Mucosa of descending colon (tissue), 3 donors: ENCODE measurements around the gene PTPRN2. TPM values are rescaled to one million over a fixed set of nuclear protein-coding genes. Genes with fewer than 3 reads are reported as not detected.

Experiments used
- ATAC-seq: fragments of 200-7000 bp; cut with Tn5 transposase; one replicate; pipeline ENCODE4 v1.9.1; 2020; ENCODE audit warnings: mild to moderate bottlenecking, moderate library complexity
- DNase-seq, 3 donors: peaks; one replicate each; pipeline ENCODE4 v3.0.0-alpha.2; 2020
- H3K36me3 ChIP-seq: fragments of 200-600 bp; one replicate; pipeline ENCODE4 v1.8.0; 2021; ENCODE audit warnings: low read depth, mild to moderate bottlenecking
- H3K4me1 ChIP-seq: fragments of 200-600 bp; one replicate; pipeline ENCODE4 v1.8.0; 2021; ENCODE audit warnings: low read depth, mild to moderate bottlenecking
- H3K4me3 ChIP-seq: fragments of 200-600 bp; one replicate; pipeline ENCODE4 v1.8.0; 2021; ENCODE audit warnings: mild to moderate bottlenecking
- H3K9me3 ChIP-seq: fragments of 200-600 bp; one replicate; pipeline ENCODE4 v1.8.0; 2021; ENCODE audit warnings: mild to moderate bottlenecking
- intact Hi-C, 2 donors: fragments of 100-400 bp; cut with DNase I in 1 of 2; cut with micrococcal nuclease in 1 of 2; formaldehyde crosslinking; loops; one replicate each; pipeline versions ENCODE4 v1.11.0 to v1.11.1; 2022; cut with DNase I, micrococcal nuclease
- total RNA-seq, 3 donors: library from RNA; stranded (reverse); fragmentation: NEBNext Ultra II Directional in 2 of 3; extraction: Animal tissue kit (Norgen Biotek cat#: 25700) in 2 of 3; gene quantifications; one replicate each; pipeline versions ENCODE4 v1.2.1 to v1.2.4, GENCODE V29; 2021 to 2023
- TF ChIP-seq, protein P1 (sequence below): fragments of 200-600 bp; IDR thresholded peaks from one replicate; pipeline ENCODE4 v1.8.0; 2022; ENCODE audit warnings: antibody characterized with exemption, mild to moderate bottlenecking
- donor health status: DM: no; HTN: no; CAD: no; lungs with moderate emphysema.
- donor health status: DM: no; HTN: no; CAD: no.
- donor health status: DM: no; HTN: yes; CAD: no.

PTPRN2 gene
- total RNA-seq, 3 donors from 2014 or later: 12.5 to 28.0 (median 26.2) TPM

GRCh38 chr7:158145370-158145769 lies 442.3 kb downstream of the PTPRN2 start:
- no peak for ATAC-seq
- DNase-seq: no peak
- Histone ChIP-seq H3K4me1 (no peaks in the 10 kb centered on the region), H3K36me3 (no peaks in the 10 kb centered on the region), H3K4me3 (no peak overlapping the region), H3K9me3 (peaks cover 7% of the 10 kb centered on the region)
- TF ChIP-seq, protein P1, sequence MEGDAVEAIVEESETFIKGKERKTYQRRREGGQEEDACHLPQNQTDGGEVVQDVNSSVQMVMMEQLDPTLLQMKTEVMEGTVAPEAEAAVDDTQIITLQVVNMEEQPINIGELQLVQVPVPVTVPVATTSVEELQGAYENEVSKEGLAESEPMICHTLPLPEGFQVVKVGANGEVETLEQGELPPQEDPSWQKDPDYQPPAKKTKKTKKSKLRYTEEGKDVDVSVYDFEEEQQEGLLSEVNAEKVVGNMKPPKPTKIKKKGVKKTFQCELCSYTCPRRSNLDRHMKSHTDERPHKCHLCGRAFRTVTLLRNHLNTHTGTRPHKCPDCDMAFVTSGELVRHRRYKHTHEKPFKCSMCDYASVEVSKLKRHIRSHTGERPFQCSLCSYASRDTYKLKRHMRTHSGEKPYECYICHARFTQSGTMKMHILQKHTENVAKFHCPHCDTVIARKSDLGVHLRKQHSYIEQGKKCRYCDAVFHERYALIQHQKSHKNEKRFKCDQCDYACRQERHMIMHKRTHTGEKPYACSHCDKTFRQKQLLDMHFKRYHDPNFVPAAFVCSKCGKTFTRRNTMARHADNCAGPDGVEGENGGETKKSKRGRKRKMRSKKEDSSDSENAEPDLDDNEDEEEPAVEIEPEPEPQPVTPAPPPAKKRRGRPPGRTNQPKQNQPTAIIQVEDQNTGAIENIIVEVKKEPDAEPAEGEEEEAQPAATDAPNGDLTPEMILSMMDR: no peak
- intact Hi-C loops: no loop called here

DNA sequence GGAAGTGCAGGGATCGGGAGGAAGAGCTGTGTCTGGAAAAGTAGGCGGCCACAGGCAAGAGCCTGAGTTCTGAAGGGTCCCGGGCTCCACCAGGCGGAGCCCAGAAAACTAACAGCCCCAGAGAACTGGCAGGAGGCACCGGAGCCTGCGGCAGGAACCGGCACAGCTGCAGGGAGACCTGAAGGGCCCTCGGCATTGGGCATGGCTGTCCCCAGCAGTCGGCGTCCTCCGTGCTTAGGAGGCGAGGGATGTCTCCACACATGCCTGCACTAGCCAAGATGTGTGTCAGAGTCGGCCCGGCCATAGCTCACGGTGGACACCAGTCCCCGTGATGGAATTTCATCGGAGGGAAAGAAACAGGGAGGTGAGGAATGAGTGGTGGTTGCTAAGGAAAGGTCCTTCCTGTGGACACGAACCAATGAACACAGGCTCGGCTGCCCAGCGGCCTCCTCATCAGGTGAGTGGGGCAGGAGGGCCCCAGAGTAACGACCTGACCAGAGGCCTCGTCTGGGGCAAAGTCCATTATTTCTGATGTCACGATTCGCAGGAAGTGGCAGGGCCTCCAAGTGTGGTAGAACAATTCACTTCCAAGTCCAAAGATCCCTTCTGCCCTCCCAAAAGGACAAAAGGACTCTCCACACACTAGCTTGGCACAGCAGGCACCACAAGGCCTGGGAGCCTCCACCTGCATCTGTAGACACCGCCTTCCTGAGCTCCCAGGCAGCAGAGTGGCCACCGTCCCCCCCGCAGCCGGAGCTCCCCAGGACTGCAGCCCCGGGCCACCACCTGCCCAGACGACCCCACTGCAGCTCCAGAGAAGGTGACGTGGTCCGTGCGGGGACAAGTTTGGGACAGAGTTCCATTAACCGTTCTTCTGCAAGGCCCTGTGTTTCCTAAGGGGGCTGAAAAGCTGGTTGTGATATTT lies 444.2 kb downstream of the PTPRN2 start:
- Histone ChIP-seq H3K36me3 (no peaks in the 10 kb centered on the region), H3K4me1 (no peaks in the 10 kb centered on the region), H3K9me3 (peaks cover 7% of the 10 kb centered on the region), H3K4me3 (no peak overlapping the region)
- ATAC-seq (no peak), DNase-seq (no peak)
- intact Hi-C loops: no loop called here
- TF ChIP-seq, protein P1: no peak

DNA sequence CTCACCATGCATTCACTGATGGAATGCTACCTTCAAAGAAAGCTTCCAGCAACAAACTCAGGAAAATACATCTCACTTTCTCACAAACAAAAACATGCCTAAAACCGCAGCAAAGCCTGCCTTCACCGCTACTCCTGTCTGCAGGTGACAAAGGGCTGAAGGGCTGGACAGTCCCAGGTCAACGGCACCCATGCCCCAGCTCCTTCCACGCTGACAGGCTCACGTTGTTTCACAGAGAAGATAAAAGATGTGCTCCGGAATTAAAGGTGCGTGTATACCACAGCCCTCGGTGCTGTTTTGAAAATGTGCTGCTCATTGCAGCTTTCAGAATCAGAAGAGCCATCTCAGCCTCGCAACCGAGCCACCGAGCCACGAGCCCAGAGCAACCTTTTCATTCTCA lies 445.0 kb downstream of the PTPRN2 start:
- Histone ChIP-seq H3K4me1 (no peaks in the 10 kb centered on the region), H3K4me3 (no peak overlapping the region), H3K9me3 (peaks cover 7% of the 10 kb centered on the region), H3K36me3 (no peaks in the 10 kb centered on the region)
- DNase-seq (no peak), ATAC-seq (no peak)
- intact Hi-C loops: no loop called here
- TF ChIP-seq, protein P1: no peak

DNA sequence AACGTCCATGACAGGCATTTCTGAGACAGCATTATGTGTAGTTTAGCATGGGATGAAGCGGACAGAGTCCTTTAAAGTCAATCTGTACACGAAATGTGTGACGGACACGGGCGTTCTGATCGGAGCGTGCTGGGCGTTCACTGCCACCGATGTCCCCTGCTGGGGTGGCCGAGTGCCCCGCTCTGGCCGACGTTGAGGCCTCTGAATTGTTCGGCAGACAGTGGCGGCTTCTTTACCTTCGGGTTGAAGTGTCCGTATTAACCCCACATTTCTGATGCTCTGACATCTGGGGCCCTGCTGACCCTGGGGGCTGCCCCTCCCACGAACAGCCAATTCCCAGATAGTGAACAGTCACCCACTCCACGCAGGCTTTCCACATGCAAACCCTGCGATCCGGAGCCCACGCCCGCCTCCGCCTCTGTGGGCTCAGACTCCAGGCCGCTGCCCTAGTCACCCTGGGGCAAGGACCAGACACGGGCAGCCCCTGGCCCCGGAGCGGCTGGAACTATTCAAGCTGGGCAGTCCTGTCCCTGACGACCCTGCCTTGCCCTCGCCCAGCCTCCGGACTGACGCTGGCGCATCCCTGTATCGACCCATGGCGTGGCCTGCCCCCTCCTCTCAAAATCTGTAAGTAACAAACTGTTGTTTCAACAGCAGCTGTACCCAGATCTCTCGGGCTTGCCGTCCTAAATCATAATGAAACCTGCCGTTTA lies 445.7 kb downstream of the PTPRN2 start:
- H3K9me3 ChIP-seq: peaks cover 7% of the 10 kb centered on the region
- no peak overlapping the region for H3K4me3 ChIP-seq
- ATAC-seq: no peak
- no peaks in the 10 kb centered on the region for H3K36me3 ChIP-seq
- intact Hi-C loops: no loop called here
- H3K4me1 ChIP-seq: no peaks in the 10 kb centered on the region
- TF ChIP-seq, protein P1: no peak
- no peak for DNase-seq

- no peak overlapping the region for H3K4me3 ChIP-seq
- no peaks in the 10 kb centered on the region for H3K4me1 ChIP-seq
- intact Hi-C loops: no loop called here
- DNase-seq (no peak), ATAC-seq (no peak)
- no peaks in the 10 kb centered on the region for H3K36me3 ChIP-seq
- H3K9me3 ChIP-seq: peaks cover 3% of the 10 kb centered on the region
- TF ChIP-seq, protein P1: no peak
Measured at GRCh38 chr7:158141221-158141582, 446.4 kb downstream of the PTPRN2 start.
